Cortex of kidney (tissue), 1 donor: ENCODE data around the gene HOXC13.

ENCODE experiments used
- DNase-seq: peaks from one replicate; lab custom pipeline; 2025; lab: John Stamatoyannopoulos, UW

HOXC13 gene

DNA sequence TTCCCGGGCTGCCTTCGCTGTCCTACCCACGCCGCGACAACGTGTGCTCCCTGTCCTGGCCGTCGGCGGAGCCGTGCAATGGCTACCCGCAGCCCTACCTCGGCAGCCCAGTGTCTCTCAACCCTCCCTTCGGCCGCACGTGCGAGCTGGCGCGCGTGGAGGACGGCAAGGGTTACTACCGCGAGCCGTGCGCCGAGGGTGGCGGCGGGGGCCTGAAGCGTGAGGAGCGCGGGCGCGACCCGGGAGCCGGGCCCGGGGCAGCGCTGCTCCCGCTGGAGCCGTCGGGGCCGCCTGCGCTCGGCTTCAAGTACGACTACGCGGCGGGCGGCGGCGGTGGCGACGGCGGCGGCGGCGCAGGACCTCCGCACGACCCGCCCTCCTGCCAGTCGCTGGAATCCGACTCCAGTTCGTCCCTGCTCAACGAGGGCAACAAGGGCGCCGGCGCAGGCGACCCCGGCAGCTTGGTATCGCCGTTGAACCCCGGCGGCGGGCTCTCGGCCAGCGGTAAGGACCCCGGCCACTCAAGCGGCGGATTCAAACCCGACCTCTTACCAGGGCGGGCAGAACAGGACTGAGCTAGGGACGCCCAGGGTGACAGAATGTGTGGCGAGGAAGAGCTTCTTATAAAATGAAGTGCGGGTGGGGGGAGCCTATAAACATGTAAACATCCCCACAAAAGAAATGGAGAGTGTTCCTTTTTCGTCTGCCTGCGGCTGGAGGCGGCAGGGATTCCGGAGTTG lies 16.6 kb downstream of the HOXC13 start:
- no peak for DNase-seq

GRCh38 chr12:53955776-53956250 lies 17.2 kb downstream of the HOXC13 start:
- DNase-seq = no peak

DNA sequence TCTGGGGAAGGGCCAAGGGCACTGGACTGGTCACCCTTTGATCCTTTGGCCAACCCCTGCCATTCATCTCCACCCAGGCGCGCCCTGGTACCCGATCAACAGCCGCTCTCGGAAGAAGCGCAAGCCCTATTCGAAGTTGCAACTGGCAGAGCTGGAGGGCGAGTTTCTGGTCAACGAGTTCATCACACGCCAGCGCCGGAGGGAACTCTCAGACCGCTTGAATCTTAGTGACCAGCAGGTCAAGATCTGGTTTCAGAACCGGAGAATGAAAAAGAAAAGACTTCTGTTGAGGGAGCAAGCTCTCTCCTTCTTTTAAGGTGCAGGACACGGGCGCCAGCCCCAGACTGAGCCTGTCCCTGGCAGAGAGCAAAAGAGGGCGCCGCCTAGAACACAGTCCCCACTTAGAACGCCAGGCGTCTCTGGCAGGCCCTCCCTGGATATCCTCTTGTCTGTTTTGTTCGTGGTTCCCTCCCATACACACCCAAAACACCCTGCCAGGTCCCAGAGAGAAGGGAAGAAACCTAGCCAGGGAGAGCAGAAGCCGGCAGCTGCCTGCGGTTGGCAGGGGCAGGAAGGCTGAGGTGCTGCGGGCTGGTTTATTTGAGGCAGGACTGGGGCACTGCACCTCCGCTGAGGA lies 17.7 kb downstream of the HOXC13 start:
- no peak for DNase-seq

GRCh38 chr12:53956914-53957536 lies 18.4 kb downstream of the HOXC13 start:
- DNase-seq = no peak

DNA sequence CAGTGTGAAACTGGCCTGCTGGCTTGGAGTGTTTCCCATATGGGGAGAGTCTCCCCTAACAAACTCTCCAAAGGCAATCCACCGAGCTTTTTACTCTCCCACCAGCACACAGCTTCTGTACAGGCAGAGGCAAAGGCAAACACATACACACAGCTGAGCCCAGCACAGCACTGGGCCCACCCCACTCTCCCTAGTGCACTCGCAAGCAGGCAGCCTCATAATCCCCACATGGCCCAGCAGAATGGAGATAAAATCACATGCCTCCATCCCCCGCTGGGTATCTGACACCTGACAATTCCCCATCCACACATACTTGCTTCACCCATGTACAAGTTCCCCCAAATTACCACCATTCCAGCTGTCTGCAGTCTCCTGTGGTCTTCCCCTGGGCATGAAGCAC lies 19.5 kb downstream of the HOXC13 start:
- no peak for DNase-seq

- no peak for DNase-seq
Observed at GRCh38 chr12:53959314-53959713, 20.7 kb downstream of the HOXC13 start.

GRCh38 chr12:53960187-53961024 lies 21.8 kb downstream of the HOXC13 start:
- no peak for DNase-seq

- no peak for DNase-seq
Observed at GRCh38 chr12:53961025-53961761, 22.6 kb downstream of the HOXC13 start.

DNA sequence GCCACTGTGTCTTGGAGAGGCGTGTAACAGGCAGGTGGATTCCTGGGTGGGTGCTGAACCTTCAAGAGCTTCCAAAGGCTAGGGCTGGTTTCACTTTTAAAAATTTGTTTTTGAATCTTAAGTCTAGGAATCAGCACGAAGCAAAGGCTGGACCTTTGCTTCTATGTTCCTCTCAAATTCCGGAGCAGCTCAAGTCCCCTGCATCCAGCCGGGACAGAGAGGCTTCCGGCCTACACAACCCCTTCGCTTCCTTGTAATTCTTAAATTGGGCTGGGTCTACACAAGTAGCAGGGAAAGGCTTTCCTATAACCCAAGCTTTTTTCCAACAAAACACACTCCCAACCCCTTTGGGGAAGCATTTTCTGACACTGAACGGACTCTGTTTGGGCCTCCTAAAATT lies 24.4 kb downstream of the HOXC13 start:
- no peak for DNase-seq

DNA sequence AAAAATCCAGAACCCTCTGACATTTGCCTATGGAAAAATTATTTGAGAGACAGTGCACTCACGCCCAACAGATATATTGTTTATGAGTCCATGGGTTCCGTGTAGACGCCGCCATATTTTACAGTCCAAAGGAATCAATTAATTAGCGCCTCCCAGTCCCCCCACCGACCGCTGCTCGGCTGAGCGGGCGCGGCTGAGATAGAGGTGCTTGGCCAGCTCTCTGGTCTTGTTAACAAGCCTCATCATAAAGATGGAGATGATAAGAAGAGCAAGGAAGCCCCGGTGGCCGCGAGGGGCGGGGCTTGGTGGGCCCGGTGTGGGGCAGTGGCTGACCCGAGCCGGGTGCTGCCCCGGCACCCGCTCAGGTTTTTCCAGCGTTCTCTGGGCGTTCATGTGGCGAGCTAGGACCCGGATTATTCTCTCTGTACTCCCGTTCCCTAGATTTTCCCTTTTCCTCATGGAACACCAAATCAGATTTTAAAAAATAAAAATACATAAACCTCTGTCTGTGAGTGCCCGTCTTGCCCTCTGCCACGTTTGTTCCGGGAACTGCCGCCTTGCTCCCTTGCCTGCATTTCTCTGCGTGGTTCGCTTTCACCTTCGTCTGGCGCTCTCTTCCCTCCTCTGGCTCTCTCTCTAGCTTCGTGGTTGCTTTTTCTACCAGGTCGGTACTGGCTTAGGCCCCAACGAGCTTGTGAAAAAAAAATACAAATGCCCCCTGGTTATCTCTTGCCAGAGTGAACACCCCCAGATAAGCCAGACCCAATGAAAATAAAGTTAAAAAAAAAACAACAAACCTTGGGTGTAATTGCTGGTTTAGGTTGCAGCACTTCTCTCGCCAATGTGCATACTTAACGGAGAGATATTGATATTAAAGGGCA lies 25.0 kb downstream of the HOXC13 start:
- no peak for DNase-seq

- DNase-seq = no peak
Observed at GRCh38 chr12:53964315-53964713, 25.7 kb downstream of the HOXC13 start.

DNA sequence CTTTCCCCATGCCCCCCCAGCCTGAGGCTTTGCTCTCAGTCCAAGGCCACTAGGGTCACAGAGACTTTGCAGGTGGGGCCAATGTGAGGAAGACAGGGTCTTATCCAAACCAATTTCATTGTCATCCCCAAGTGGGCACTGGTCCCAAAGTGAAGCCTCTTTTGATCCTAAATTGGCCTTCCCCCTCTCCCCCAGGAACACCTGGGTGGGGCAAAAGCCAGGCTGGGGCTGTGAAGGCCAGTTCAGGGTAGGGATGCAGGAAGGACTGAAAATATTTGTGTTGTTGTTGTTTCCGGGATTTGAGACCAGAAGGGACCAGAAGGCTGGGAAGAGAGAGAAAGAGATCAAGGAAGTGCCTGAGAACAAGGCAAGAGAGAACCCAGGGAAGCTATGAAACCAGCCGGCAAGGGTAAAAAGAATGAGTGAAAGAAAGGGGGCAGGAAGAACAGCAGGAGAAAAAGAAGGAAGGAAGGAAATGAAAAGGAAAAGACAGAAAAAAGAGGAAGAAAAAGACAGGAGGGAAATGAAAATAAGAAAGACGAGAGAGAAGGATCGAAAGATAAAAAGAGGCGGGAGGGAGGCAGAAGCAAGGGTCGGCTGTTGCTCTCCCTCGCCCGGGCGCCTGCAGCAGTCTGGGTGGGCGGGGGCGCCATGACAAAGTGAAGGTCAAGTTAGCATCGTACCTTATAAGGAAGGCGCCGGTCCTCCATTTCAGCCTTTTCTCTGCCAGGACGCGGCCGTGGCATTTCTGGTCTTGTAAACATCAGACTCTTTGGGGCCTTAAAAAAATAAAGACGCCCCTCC lies 26.9 kb downstream of the HOXC13 start:
- no peak for DNase-seq

DNA sequence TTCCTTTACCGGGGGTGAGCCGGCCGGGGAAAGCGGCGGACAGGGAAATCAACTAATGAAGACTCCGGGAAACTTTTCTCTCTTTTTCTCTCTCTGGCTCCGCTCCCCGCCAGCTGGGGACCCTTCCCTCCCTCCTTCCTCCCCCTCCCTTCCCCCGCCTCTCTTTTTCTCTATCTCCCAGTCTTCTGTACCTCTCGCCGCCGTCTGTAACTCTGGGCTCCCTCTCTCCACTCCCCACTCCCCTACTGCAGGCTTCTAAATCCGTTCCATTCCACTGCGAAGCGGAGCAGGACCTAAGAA lies 27.4 kb downstream of the HOXC13 start:
- DNase-seq = no peak

GRCh38 chr12:53966385-53967133 lies 27.9 kb downstream of the HOXC13 start:
- DNase-seq = no peak

- no peak for DNase-seq
Observed at GRCh38 chr12:53967421-53967925, 28.8 kb downstream of the HOXC13 start.

- DNase-seq = no peak
Observed at GRCh38 chr12:53968214-53969127, 29.8 kb downstream of the HOXC13 start.

DNA sequence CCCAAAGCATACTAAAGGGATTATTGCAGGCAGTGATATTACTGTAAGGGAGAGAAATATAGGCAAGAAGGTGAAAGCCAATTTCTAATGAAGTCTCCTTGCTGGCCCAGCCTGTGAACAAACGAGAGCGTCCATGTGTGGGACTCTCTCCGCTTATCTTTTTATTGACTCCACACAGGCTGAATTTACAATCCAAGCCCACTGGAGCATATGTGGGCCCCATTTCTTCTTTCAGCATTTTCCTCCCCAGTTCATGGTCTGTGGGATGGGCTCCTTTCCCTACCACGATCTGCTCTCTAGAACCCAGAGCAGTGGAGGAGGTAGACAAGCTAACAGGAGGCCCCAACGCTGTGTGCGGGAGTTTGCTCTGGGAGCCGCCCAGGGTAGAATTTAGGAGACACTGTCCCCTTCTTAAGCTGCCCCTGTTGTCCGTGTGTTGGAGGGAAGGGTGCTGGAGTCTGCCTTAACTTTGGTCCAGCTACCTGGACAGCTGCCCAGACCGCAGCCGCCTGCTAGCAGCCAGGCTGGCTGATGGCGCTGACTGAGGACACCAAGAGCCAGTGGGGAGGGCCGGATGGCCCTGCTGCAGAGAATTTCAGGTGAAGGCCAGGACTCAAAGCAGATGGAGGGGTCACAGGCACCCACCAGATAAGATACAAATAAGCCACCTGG lies 31.1 kb downstream of the HOXC13 start:
- no peak for DNase-seq
